H1 (cell line): ENCODE measurements around the gene WFDC10A. TPM values are rescaled to one million over a fixed set of nuclear protein-coding genes. Genes with fewer than 3 reads are reported as not detected.

Experiments
- CTCF ChIA-PET: fragments of 300-600 bp; sonication (Branson Sonifier 250); formaldehyde crosslinking; loops from one replicate; lab custom pipeline; 2021; ENCODE audit not compliant: partially characterized antibody; lab: Charles Lee
- POLR2A ChIA-PET: fragments of 300-600 bp; sonication (Branson Sonifier 250); formaldehyde crosslinking; loops from one replicate; lab custom pipeline; 2021; ENCODE audit warnings: inconsistent platforms; ENCODE audit not compliant: partially characterized antibody; lab: Charles Lee
- DNase-seq, 2 experiments: peaks; one replicate each; pipeline versions ENCODE4 v3.0.0 to v3.0.0-alpha.2; 2010 to 2022; ENCODE audit warnings: low spot score in 2 of 2, low read depth in 1 of 2, mixed read lengths in 1 of 2
- FAIRE-seq: peaks from 2 replicates; lab custom pipeline; 2011; peaks lifted over from hg19 to GRCh38; lab: Jason Lieb, UNC
- H2AFZ ChIP-seq: 2 replicates; pipeline ENCODE4 v1.8.1; 2012; ENCODE audit warnings: low read length, inconsistent platforms
- H2AK5ac ChIP-seq: 2 replicates; pipeline ENCODE4 v1.6.1; 2013; ENCODE audit warnings: low read depth, low read length
- H2BK120ac ChIP-seq: replicated peaks from 2 replicates; pipeline ENCODE3; 2013; ENCODE audit warnings: low read depth, low read length, inconsistent platforms
- H2BK12ac ChIP-seq: 2 replicates; pipeline ENCODE4 v1.6.1; 2013; ENCODE audit warnings: low read depth, low read length
- H2BK15ac ChIP-seq: 2 replicates; pipeline ENCODE4 v1.6.1; 2013; ENCODE audit warnings: low read length
- H2BK20ac ChIP-seq: 2 replicates; pipeline ENCODE4 v1.6.1; 2013; ENCODE audit warnings: low read length
- H2BK5ac ChIP-seq: 2 replicates; pipeline ENCODE4 v1.6.1; 2013; ENCODE audit warnings: low read depth, low read length
- H3K14ac ChIP-seq: 2 replicates; pipeline ENCODE4 v1.6.1; 2013; ENCODE audit warnings: inconsistent platforms; ENCODE audit not compliant: insufficient read length
- H3K18ac ChIP-seq: 2 replicates; pipeline ENCODE4 v1.6.1; 2013; ENCODE audit warnings: low read length; ENCODE audit errors: extremely low read depth
- H3K23ac ChIP-seq: 2 replicates; pipeline ENCODE4 v1.6.1; 2013; ENCODE audit warnings: inconsistent platforms; ENCODE audit not compliant: insufficient read length
- H3K23me2 ChIP-seq: 2 replicates; pipeline ENCODE4 v1.6.1; 2013; ENCODE audit warnings: low read depth, low read length
- H3K27ac ChIP-seq: 2 replicates; pipeline ENCODE4 v1.6.1; 2011; ENCODE audit warnings: low read depth, low read length, inconsistent platforms
- H3K27me3 ChIP-seq, 4 experiments: replicated peaks in 1 of 4; 1 replicate in 1 of 4; 2 replicates in 3 of 4; pipeline versions ENCODE4 v1.6.1 to v1.8.1; 2011 to 2013; ENCODE audit warnings: low read length in 3 of 4, mild to moderate bottlenecking in 3 of 4, inconsistent platforms in 2 of 4, mixed read lengths in 2 of 4, moderate library complexity in 1 of 4; ENCODE audit not compliant: control insufficient read depth in 3 of 4, insufficient read depth in 3 of 4; ENCODE audit errors: extremely low read depth in 1 of 4
- H3K36me3 ChIP-seq, 4 experiments: 2 replicates each; pipeline versions ENCODE4 v1.6.1 to v1.8.1; 2011 to 2013; ENCODE audit warnings: mild to moderate bottlenecking in 4 of 4, low read length in 3 of 4, moderate library complexity in 2 of 4, control low read depth in 1 of 4, inconsistent platforms in 1 of 4; ENCODE audit not compliant: insufficient read depth in 4 of 4, control insufficient read depth in 2 of 4
- H3K4ac ChIP-seq: replicated peaks from 2 replicates; pipeline ENCODE3; 2013; ENCODE audit warnings: low read length, low read depth, mixed read lengths, inconsistent platforms; ENCODE audit not compliant: insufficient read length
- H3K4me1 ChIP-seq, 4 experiments: replicated peaks in 1 of 4; 1 replicate in 1 of 4; 2 replicates in 3 of 4; pipeline versions ENCODE4 v1.6.1 to v1.8.1; 2011 to 2013; ENCODE audit warnings: low read length in 3 of 4, inconsistent platforms in 2 of 4, mixed read lengths in 1 of 4; ENCODE audit not compliant: insufficient read depth in 4 of 4, control insufficient read depth in 3 of 4
- H3K4me2 ChIP-seq, 2 experiments: 2 replicates each; pipeline versions ENCODE4 v1.6.1 to v1.8.1; 2011 to 2013; ENCODE audit warnings: low read depth in 2 of 2, low read length in 2 of 2, control low read depth in 1 of 2, inconsistent platforms in 1 of 2, mild to moderate bottlenecking in 1 of 2; ENCODE audit not compliant: insufficient read depth in 1 of 2
- H3K4me3 ChIP-seq, 4 experiments: fragments of 200-600, 300-600 bp in 1 of 4; sonication (generic), shearing (Covaris generic), sonication (Bioruptor Twin) in 1 of 4; 2 replicates each; pipeline versions ENCODE4 v1.5.1 to v1.8.1; 2011 to 2016; ENCODE audit warnings: low read length in 4 of 4, low read depth in 3 of 4, control low read depth in 2 of 4, inconsistent platforms in 2 of 4, mild to moderate bottlenecking in 2 of 4, mixed read lengths in 1 of 4, moderate library complexity in 1 of 4; ENCODE audit not compliant: insufficient read depth in 2 of 4; ENCODE audit errors: extremely low read depth in 1 of 4
- H3K56ac ChIP-seq: replicated peaks from 2 replicates; pipeline ENCODE3; 2013; ENCODE audit warnings: low read depth, mild to moderate bottlenecking, mixed read lengths, low read length, inconsistent platforms; ENCODE audit not compliant: insufficient read length
- H3K79me1 ChIP-seq: 2 replicates; pipeline ENCODE4 v1.6.1; 2013; ENCODE audit warnings: low read depth, low read length, control low read depth
- H3K79me2 ChIP-seq, 2 experiments: 2 replicates each; pipeline versions ENCODE4 v1.6.1 to v1.8.1; 2012 to 2013; ENCODE audit warnings: low read length in 2 of 2, mild to moderate bottlenecking in 2 of 2, inconsistent platforms in 1 of 2; ENCODE audit not compliant: insufficient read depth in 2 of 2, control insufficient read depth in 1 of 2
- H3K9ac ChIP-seq, 4 experiments: replicated peaks in 1 of 4; 1 replicate in 1 of 4; 2 replicates in 3 of 4; pipeline versions ENCODE4 v1.6.1 to v1.8.1; 2011 to 2013; ENCODE audit warnings: low read depth in 3 of 4, low read length in 3 of 4, control low read depth in 2 of 4, mild to moderate bottlenecking in 2 of 4, moderate library complexity in 2 of 4, inconsistent platforms in 1 of 4; ENCODE audit errors: extremely low read depth in 1 of 4
- H3K9me3 ChIP-seq, 2 experiments: 2 replicates each; pipeline versions ENCODE4 v1.6.1 to v1.8.1; 2012 to 2013; ENCODE audit warnings: mild to moderate bottlenecking in 2 of 2, moderate library complexity in 2 of 2, control low read depth in 1 of 2, inconsistent platforms in 1 of 2, low read depth in 1 of 2, low read length in 1 of 2, mixed read lengths in 1 of 2; ENCODE audit not compliant: insufficient read depth in 2 of 2
- H4K20me1 ChIP-seq, 2 experiments: replicated peaks in 1 of 2; 2 replicates each; pipeline versions ENCODE3 to v1.8.1; 2011 to 2013; ENCODE audit warnings: inconsistent platforms in 2 of 2, low read length in 2 of 2, mild to moderate bottlenecking in 1 of 2; ENCODE audit not compliant: insufficient read depth in 2 of 2, control insufficient read depth in 1 of 2
- H4K5ac ChIP-seq: 2 replicates; pipeline ENCODE4 v1.6.1; 2013; ENCODE audit warnings: low read length, low read depth, mixed read lengths, inconsistent platforms; ENCODE audit not compliant: insufficient read length
- H4K8ac ChIP-seq: 2 replicates; pipeline ENCODE4 v1.8.0; 2013; ENCODE audit warnings: mild to moderate bottlenecking, moderate library complexity, low read length, inconsistent platforms; ENCODE audit not compliant: insufficient read depth; ENCODE audit errors: extremely low read depth
- H4K91ac ChIP-seq: replicated peaks from 2 replicates; pipeline ENCODE3; 2013; ENCODE audit warnings: low read length, mixed read lengths, inconsistent platforms; ENCODE audit not compliant: insufficient read length
- ATF3 ChIP-seq: IDR thresholded peaks from 2 replicates; pipeline ENCODE4 v1.6.1; 2011; ENCODE audit warnings: low read depth, mild to moderate bottlenecking, low read length; ENCODE audit not compliant: insufficient read depth
- CBX8 ChIP-seq: fragments of 300-800, 300-1000 bp; sonication (generic); IDR thresholded peaks from 2 replicates; pipeline ENCODE4 v1.7.1; 2016; ENCODE audit warnings: low read depth, low read length, borderline replicate concordance
- FOSL1 ChIP-seq: IDR thresholded peaks from 2 replicates; pipeline ENCODE4 v1.6.1; 2011; ENCODE audit warnings: mild to moderate bottlenecking, low read depth, low read length, moderate library complexity; ENCODE audit not compliant: insufficient read depth
- HDAC6 ChIP-seq: IDR thresholded peaks from one replicate; pipeline ENCODE4 v1.7.1; 2012; ENCODE audit warnings: low read depth, mild to moderate bottlenecking, inconsistent platforms, low read length, moderate library complexity
- KDM1A ChIP-seq: fragments of 200-600, 300-600 bp; sonication (generic); IDR thresholded peaks from 2 replicates; pipeline ENCODE4 v1.7.1; 2016; ENCODE audit warnings: mild to moderate bottlenecking, low read length, borderline replicate concordance
- NANOG ChIP-seq: IDR thresholded peaks from 2 replicates; pipeline ENCODE4 v1.6.1; 2011; ENCODE audit warnings: low read length, low read depth, mild to moderate bottlenecking, inconsistent platforms; ENCODE audit not compliant: insufficient read depth, poor library complexity, severe bottlenecking
- SIX5 ChIP-seq: IDR thresholded peaks from 2 replicates; pipeline ENCODE4 v1.6.1; 2011; ENCODE audit warnings: mild to moderate bottlenecking, low read depth, low read length
- SRF ChIP-seq: IDR thresholded peaks from 2 replicates; pipeline ENCODE4 v1.6.1; 2011; ENCODE audit warnings: mild to moderate bottlenecking, low read depth, low read length, moderate library complexity
- SUZ12 ChIP-seq: fragments of 200-600 bp; sonication (generic); IDR thresholded peaks from 2 replicates; pipeline ENCODE4 v1.6.1; 2012; ENCODE audit warnings: mild to moderate bottlenecking, inconsistent platforms, low read length, moderate library complexity, mixed read lengths
- TAF1 ChIP-seq: IDR thresholded peaks from 2 replicates; pipeline ENCODE4 v1.6.1; 2011; ENCODE audit warnings: mild to moderate bottlenecking, low read depth, low read length
- YY1 ChIP-seq: IDR thresholded peaks from 2 replicates; pipeline ENCODE4 v1.6.1; 2011; ENCODE audit warnings: low read depth, mild to moderate bottlenecking, low read length
- WGBS, 2 experiments: shearing (Covaris generic) in 1 of 2; methylation state at CpG; one replicate each; pipeline versions ENCODE4 v1.1.6 to v1.1.7; 2013 to 2015; ENCODE audit warnings: low lambda C conversion rate in 2 of 2, mixed read lengths in 2 of 2, inconsistent platforms in 1 of 2, low coverage in 1 of 2, missing lambda C conversion rate in 1 of 2; ENCODE audit not compliant: insufficient replicate concordance in 2 of 2, insufficient coverage in 1 of 2, insufficient read length in 1 of 2; ENCODE audit errors: extremely low coverage in 1 of 2, missing lambda C conversion rate in 1 of 2; 5-methylcytosine and 5-hydroxymethylcytosine counted together
- polyA plus RNA-seq, 7 experiments: library from polyadenylated mRNA; depleted of rRNA in 3 of 7; stranded (reverse) in 5 of 7; unstranded in 2 of 7; fragments of >200 nt in 5 of 7; fragments of 200-250 nt in 2 of 7; gene quantifications; 1 replicate in 5 of 7; 2 replicates in 1 of 7; 4 replicates in 1 of 7; pipeline versions ENCODE4 v1.2.1 to v1.2.3, GENCODE V29; 2011 to 2013; ENCODE audit warnings: missing spikeins in 2 of 7, mixed read lengths in 2 of 7
- total RNA-seq: library from RNA; stranded (reverse); fragmentation: NEBNext Ultra II Directional; extraction: Animal tissue kit (Norgen Biotek cat#: 25700); gene quantifications from 2 replicates; pipeline ENCODE4 v1.2.1, GENCODE V29; 2021
- TF ChIP-seq, protein P1 (sequence below): IDR thresholded peaks from 2 replicates; pipeline ENCODE4 v1.6.1; 2012; ENCODE audit warnings: inconsistent platforms

Gene WFDC10A
- total and polyA plus RNA-seq, 2 of the 8 experiments (the other 6 are each of a cell fraction or from before 2014, with no cell fraction given) = not detected

DNA sequence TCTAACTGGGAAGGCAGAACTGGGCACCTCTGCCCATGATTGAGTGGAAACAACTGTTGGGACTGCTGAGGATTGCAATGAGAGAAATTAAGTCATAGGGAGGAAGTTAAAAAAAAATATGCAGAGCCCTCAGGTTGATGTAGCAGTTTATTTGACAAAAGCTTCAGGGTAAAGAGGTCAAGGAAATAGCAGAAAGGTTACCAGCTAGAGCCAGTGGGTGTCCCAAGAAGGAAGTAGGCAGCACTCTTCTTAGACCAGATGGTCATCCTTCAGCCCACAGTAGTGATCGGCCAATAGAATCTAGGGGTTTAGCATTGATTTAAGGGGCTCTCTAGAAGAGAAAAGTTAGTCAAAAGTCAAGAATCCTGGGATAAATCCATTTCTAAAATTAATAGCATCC, 21.7 kb upstream of the WFDC10A start:
- Histone ChIP-seq H3K23me2 (no peaks in the 10 kb centered on the region), H3K4me2 (no peak overlapping the region), H2BK20ac (0 out of 2 replicates have a peak overlapping the region, but pooled peaks have one; percentile 18), H3K18ac (no peak overlapping the region), H3K27ac (no peak overlapping the region), H3K9ac (no peak overlapping the region), H3K23ac (no peak overlapping the region), H2BK120ac (no peak overlapping the region), H3K36me3 (no peaks in the 10 kb centered on the region), H3K4me3 (no peak overlapping the region), H2BK5ac (no peak overlapping the region), H3K9me3 (peaks cover 4 to 9% of the 10 kb centered on the region in 2 experiments; a peak in 2 of 4 replicates), H3K4ac (no peak overlapping the region), H4K20me1 (no peaks in the 10 kb centered on the region), H2BK15ac (no peak overlapping the region), H2BK12ac (no peak overlapping the region), H2AFZ (no peak overlapping the region), H3K27me3 (no peaks in the 10 kb centered on the region), H2AK5ac (no peak overlapping the region), H4K91ac (no peak overlapping the region), H3K14ac (no peak overlapping the region), H3K79me1 (no peaks in the 10 kb centered on the region), H3K4me1 (peaks cover 0 to 3% (median 0%) of the 10 kb centered on the region in 4 experiments; a peak in 2 of 7 replicates), H4K5ac (no peak overlapping the region), H3K79me2 (no peaks in the 10 kb centered on the region), H3K56ac (no peak overlapping the region), H4K8ac (no peak overlapping the region)
- 94% methylated on average over 1 of the region's 1 CpG; no CpG with 5 or more reads in 1 of the 2 experiments for WGBS, 2 experiments
- POLR2A ChIA-PET = no interaction called here
- DNase-seq (no peak), FAIRE-seq (no peak)
- CTCF ChIA-PET = interaction anchor here (1.2 kb wide), 1 partner anchor 164 kb away, joined by 8 read pairs; no protein-coding TSS in a partner anchor
- TF ChIP-seq TAF1 (no peak), KDM1A (no peak), SUZ12 (no peak), ATF3 (no peak), NANOG (no peak), SIX5 (no peak), FOSL1 (no peak), HDAC6 (no peak), SRF (no peak), CBX8 (no peak), YY1 (no peak)
- TF ChIP-seq, protein P1, sequence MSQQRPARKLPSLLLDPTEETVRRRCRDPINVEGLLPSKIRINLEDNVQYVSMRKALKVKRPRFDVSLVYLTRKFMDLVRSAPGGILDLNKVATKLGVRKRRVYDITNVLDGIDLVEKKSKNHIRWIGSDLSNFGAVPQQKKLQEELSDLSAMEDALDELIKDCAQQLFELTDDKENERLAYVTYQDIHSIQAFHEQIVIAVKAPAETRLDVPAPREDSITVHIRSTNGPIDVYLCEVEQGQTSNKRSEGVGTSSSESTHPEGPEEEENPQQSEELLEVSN = no peak
